ENCODE results near the gene LRRC8D. TPM values are rescaled to one million over a fixed set of nuclear protein-coding genes. Genes with fewer than 3 reads are reported as not detected.
A peak's percentile ranks its signal among the peaks of the same experiment; 100 is the strongest.

LRRC8D gene
- total RNA-seq, 1 donor from 2014 or later: 30.6 TPM

DNA sequence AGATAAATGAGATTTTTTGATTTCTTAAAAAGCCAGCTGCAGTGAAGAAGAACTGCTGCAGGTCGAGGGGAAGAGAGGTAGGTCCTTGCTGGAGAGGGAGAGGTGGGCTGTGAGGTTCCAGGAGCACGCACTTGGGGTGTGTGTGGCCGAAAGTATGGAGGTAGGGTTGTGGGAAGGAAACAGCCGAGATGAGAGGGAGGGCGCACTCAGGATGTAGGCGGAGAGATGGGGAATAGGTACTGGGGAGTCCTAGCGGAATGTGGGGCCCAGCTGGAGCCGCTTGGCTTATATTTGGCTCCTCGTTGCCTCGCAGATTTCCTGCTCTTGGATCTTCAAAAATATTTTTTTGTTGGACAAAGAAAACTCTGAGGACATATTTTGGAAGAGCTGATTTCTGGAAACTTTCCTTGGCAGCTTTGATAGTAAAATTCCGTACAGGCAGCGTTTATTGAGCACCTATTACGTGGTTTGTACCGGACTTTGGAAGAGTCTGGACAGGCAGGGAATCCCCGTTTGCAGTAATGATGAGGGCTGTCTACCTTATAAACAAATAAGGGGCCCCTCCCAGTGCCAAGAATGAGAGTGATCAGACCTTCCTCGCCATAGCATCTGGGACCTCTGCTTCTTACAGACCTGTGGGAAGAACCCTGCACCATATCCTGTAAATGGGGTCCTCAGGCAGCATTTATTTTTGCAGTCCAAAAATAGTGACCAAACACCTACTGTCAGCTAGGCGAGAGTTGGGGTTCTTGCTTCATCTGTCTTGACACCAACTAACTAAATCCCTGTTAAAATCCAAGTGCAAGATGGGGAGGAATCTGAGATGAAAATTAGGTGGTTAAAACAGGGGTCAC, 1.5 kb downstream of the LRRC8D start:
- H3K36me3 ChIP-seq (ENCODE audit: control insufficient read depth, insufficient read depth, low read length): no peaks in the 10 kb centered on the region
- TF ChIP-seq, protein P1, sequence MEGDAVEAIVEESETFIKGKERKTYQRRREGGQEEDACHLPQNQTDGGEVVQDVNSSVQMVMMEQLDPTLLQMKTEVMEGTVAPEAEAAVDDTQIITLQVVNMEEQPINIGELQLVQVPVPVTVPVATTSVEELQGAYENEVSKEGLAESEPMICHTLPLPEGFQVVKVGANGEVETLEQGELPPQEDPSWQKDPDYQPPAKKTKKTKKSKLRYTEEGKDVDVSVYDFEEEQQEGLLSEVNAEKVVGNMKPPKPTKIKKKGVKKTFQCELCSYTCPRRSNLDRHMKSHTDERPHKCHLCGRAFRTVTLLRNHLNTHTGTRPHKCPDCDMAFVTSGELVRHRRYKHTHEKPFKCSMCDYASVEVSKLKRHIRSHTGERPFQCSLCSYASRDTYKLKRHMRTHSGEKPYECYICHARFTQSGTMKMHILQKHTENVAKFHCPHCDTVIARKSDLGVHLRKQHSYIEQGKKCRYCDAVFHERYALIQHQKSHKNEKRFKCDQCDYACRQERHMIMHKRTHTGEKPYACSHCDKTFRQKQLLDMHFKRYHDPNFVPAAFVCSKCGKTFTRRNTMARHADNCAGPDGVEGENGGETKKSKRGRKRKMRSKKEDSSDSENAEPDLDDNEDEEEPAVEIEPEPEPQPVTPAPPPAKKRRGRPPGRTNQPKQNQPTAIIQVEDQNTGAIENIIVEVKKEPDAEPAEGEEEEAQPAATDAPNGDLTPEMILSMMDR (IDR thresholded peaks at IDR 0.05; ENCODE audit: insufficient read depth, low read length, poor library complexity, severe bottlenecking): no peak
- peak overlapping the region; percentile 89 for H3K4me3 ChIP-seq (ENCODE audit: low read depth, low read length)
- no peak for DNase-seq (ENCODE audit: low read depth)
- no peaks in the 10 kb centered on the region for H3K27me3 ChIP-seq (ENCODE audit: control insufficient read depth, insufficient read depth, low read length)

GRCh38 chr1:89822999-89823628, 2.3 kb downstream of the LRRC8D start:
- TF ChIP-seq, protein P1 (IDR thresholded peaks at IDR 0.05; ENCODE audit: insufficient read depth, low read length, poor library complexity, severe bottlenecking): no peak
- H3K36me3 ChIP-seq (ENCODE audit: control insufficient read depth, insufficient read depth, low read length): no peaks in the 10 kb centered on the region
- H3K4me3 ChIP-seq (ENCODE audit: low read depth, low read length): peak overlapping the region; percentile 0
- H3K27me3 ChIP-seq (ENCODE audit: control insufficient read depth, insufficient read depth, low read length): no peaks in the 10 kb centered on the region
- DNase-seq (ENCODE audit: low read depth): no peak

- H3K27me3 ChIP-seq (ENCODE audit: control insufficient read depth, insufficient read depth, low read length): no peaks in the 10 kb centered on the region
- no peaks in the 10 kb centered on the region for H3K36me3 ChIP-seq (ENCODE audit: control insufficient read depth, insufficient read depth, low read length)
- no peak for DNase-seq (ENCODE audit: low read depth)
- TF ChIP-seq, protein P1 (IDR thresholded peaks at IDR 0.05; ENCODE audit: insufficient read depth, low read length, poor library complexity, severe bottlenecking): no peak
- H3K4me3 ChIP-seq (ENCODE audit: low read depth, low read length): peak overlapping the region; percentile 0
Observed at GRCh38 chr1:89823679-89824292, 3.0 kb downstream of the LRRC8D start.

DNA sequence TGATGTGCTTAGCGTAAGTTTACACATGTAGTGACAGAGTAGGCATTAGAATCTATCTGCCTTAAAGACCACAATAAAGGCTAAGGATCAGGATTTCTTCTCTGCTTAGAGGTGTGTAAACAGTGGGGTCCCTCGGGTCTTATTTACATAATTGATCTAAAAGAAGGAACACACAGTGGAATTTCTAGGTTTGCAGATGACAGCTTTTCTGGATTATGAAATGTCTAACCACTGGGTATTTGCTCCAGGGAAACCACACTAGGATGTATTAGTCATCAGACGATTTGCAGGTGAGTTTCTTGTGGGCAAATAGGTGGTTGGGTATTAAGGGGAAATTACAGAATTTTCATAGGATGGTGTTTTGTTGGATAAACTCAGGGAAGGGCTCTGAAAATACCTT, 5.8 kb downstream of the LRRC8D start:
- TF ChIP-seq, protein P1 (IDR thresholded peaks at IDR 0.05; ENCODE audit: insufficient read depth, low read length, poor library complexity, severe bottlenecking): no peak
- DNase-seq (ENCODE audit: low read depth): no peak

DNA sequence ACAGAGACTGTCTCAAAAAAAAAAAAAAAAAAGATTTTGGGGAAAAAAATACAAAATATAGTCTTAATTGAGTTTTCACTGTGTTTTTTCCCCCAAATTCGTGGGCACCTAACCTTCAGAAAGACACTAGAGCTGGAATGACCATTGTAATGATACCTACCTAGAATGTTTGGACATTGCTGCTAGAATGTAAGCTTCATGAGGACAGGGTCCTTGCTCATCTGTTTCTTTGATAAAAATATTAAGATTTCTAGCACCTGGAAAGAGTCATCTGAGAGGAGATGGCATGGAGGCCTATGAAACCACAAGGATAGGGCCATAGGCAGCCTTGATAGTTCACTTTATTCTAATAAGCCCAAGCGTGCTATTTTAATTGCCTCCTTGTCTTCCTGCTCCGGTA, 6.5 kb downstream of the LRRC8D start:
- H3K4me3 ChIP-seq (ENCODE audit: low read depth, low read length): no peak overlapping the region
- no peak for DNase-seq (ENCODE audit: low read depth)
- H3K36me3 ChIP-seq (ENCODE audit: control insufficient read depth, insufficient read depth, low read length): no peaks in the 10 kb centered on the region
- TF ChIP-seq, protein P1 (IDR thresholded peaks at IDR 0.05; ENCODE audit: insufficient read depth, low read length, poor library complexity, severe bottlenecking): no peak
- no peaks in the 10 kb centered on the region for H3K27me3 ChIP-seq (ENCODE audit: control insufficient read depth, insufficient read depth, low read length)

More for the DNA sequence above, 5.8 kb downstream of the LRRC8D start:
- Histone ChIP-seq H3K27me3 (ENCODE audit: control insufficient read depth, insufficient read depth, low read length) (no peaks in the 10 kb centered on the region), H3K4me3 (ENCODE audit: low read depth, low read length) (no peak overlapping the region), H3K36me3 (ENCODE audit: control insufficient read depth, insufficient read depth, low read length) (no peaks in the 10 kb centered on the region)
